SK-N-SH treated with all-trans-retinoic acid at 6 μM for 48 hours (cell line): Measurements from ENCODE around the gene ZDHHC11B.
"Not testable (repeated sequence)": the region's sequence is repeated elsewhere in the genome, so short reads cannot be mapped to it uniquely, and the experiment has no call there.

Experiments
- ATAC-seq: fragments of 200-7000 bp; cut with Tn5 transposase; 3 replicates; pipeline ENCODE4 v1.9.1; 2020; ENCODE audit warnings: mild to moderate bottlenecking, moderate library complexity
- ARNTL ChIP-seq: fragments of 450-650 bp; formaldehyde crosslinking; IDR thresholded peaks from 2 replicates; pipeline ENCODE4 v1.5.0; 2020; ENCODE audit warnings: low read depth, mild to moderate bottlenecking, moderate library complexity, borderline replicate concordance
- CSDC2 ChIP-seq: fragments of 250-450 bp; sonication (Bioruptor Pico); IDR thresholded peaks from 2 replicates; pipeline ENCODE4 v1.5.0; 2020; ENCODE audit warnings: mild to moderate bottlenecking, moderate library complexity
- ESRRG ChIP-seq: fragments of 250-450 bp; sonication (Bioruptor Pico); IDR thresholded peaks from 2 replicates; pipeline ENCODE4 v1.6.1; 2021; ENCODE audit warnings: mild to moderate bottlenecking
- GLIS3 ChIP-seq: fragments of 250-450 bp; sonication (Bioruptor Pico); IDR thresholded peaks from 2 replicates; pipeline ENCODE4 v1.5.0; 2020; ENCODE audit warnings: mild to moderate bottlenecking, moderate library complexity
- ISL1 ChIP-seq: fragments of 250-450 bp; sonication (Bioruptor Pico); IDR thresholded peaks from 2 replicates; pipeline ENCODE4 v2.1.2; 2022; ENCODE audit warnings: mild to moderate bottlenecking, moderate library complexity
- OSR1 ChIP-seq: fragments of 250-450 bp; sonication (Bioruptor Pico); IDR thresholded peaks from 2 replicates; pipeline ENCODE4 v1.8.0; 2022; ENCODE audit warnings: moderate library complexity, mild to moderate bottlenecking, inconsistent platforms
- PATZ1 ChIP-seq: fragments of 250-450 bp; sonication (Bioruptor Pico); IDR thresholded peaks from 2 replicates; pipeline ENCODE4 v1.8.0; 2020; ENCODE audit warnings: mild to moderate bottlenecking, moderate library complexity, borderline replicate concordance
- POU6F1 ChIP-seq: fragments of 250-450 bp; sonication (Bioruptor Pico); IDR thresholded peaks from 2 replicates; pipeline ENCODE4 v1.8.0; 2021; ENCODE audit warnings: low read depth, mild to moderate bottlenecking, moderate library complexity, borderline replicate concordance
- PPARA ChIP-seq: fragments of 250-450 bp; sonication (Bioruptor Pico); IDR thresholded peaks from 2 replicates; pipeline ENCODE4 v1.5.0; 2020; ENCODE audit warnings: mild to moderate bottlenecking, borderline replicate concordance
- RARB ChIP-seq: fragments of 250-450 bp; sonication (Bioruptor Pico); IDR thresholded peaks from 2 replicates; pipeline ENCODE4 v1.8.0; 2021; ENCODE audit warnings: mild to moderate bottlenecking, moderate library complexity
- SNAI2 ChIP-seq: fragments of 250-450 bp; sonication (Bioruptor Pico); IDR thresholded peaks from 2 replicates; pipeline ENCODE4 v1.5.0; 2020; ENCODE audit warnings: mild to moderate bottlenecking, moderate library complexity
- TCF4 ChIP-seq: fragments of 250-450 bp; sonication (Bioruptor Pico); IDR thresholded peaks from 2 replicates; pipeline ENCODE4 v1.8.0; 2021; ENCODE audit warnings: mild to moderate bottlenecking, moderate library complexity, borderline replicate concordance
- TOX ChIP-seq: fragments of 250-450 bp; sonication (Bioruptor Pico); IDR thresholded peaks from 2 replicates; pipeline ENCODE4 v1.8.0; 2021; ENCODE audit warnings: mild to moderate bottlenecking, moderate library complexity, borderline replicate concordance
- ZFP3 ChIP-seq: fragments of 250-450 bp; sonication (Bioruptor Pico); IDR thresholded peaks from 2 replicates; pipeline ENCODE4 v1.5.0; 2020; ENCODE audit warnings: mild to moderate bottlenecking, moderate library complexity
- ZFP30 ChIP-seq: fragments of 450-650 bp; formaldehyde crosslinking; IDR thresholded peaks from 2 replicates; pipeline ENCODE4 v1.5.0; 2022; ENCODE audit warnings: mild to moderate bottlenecking, moderate library complexity
- ZNF565 ChIP-seq: fragments of 450-650 bp; formaldehyde crosslinking; conservative IDR thresholded peaks from 2 replicates; pipeline ENCODE4 v1.5.0; 2020; ENCODE audit warnings: low read depth, mild to moderate bottlenecking, moderate library complexity
- ZNF70 ChIP-seq: fragments of 450-650 bp; formaldehyde crosslinking; IDR thresholded peaks from 2 replicates; pipeline ENCODE4 v1.5.0; 2020; ENCODE audit warnings: mild to moderate bottlenecking, moderate library complexity
- ZNF8 ChIP-seq: fragments of 450-650 bp; formaldehyde crosslinking; IDR thresholded peaks from 2 replicates; pipeline ENCODE4 v1.5.0; 2020; ENCODE audit warnings: mild to moderate bottlenecking, moderate library complexity
- TF ChIP-seq, protein P1 (sequence below): fragments of 250-450 bp; sonication (Bioruptor Pico); IDR thresholded peaks from 2 replicates; pipeline ENCODE4 v1.5.1; 2021; ENCODE audit warnings: mild to moderate bottlenecking, moderate library complexity
- TF ChIP-seq, protein P2 (sequence below): fragments of 250-450 bp; sonication (Bioruptor Pico); IDR thresholded peaks from 2 replicates; pipeline ENCODE4 v1.5.1; 2020; ENCODE audit warnings: low read depth, mild to moderate bottlenecking, moderate library complexity

The ZDHHC11B gene

GRCh38 chr5:776862-777711, 7.4 kb downstream of the ZDHHC11B start (continued):
- TF ChIP-seq OSR1 (CRISPR knock-in tag), result no peak
- no peak for TF ChIP-seq TOX

DNA sequence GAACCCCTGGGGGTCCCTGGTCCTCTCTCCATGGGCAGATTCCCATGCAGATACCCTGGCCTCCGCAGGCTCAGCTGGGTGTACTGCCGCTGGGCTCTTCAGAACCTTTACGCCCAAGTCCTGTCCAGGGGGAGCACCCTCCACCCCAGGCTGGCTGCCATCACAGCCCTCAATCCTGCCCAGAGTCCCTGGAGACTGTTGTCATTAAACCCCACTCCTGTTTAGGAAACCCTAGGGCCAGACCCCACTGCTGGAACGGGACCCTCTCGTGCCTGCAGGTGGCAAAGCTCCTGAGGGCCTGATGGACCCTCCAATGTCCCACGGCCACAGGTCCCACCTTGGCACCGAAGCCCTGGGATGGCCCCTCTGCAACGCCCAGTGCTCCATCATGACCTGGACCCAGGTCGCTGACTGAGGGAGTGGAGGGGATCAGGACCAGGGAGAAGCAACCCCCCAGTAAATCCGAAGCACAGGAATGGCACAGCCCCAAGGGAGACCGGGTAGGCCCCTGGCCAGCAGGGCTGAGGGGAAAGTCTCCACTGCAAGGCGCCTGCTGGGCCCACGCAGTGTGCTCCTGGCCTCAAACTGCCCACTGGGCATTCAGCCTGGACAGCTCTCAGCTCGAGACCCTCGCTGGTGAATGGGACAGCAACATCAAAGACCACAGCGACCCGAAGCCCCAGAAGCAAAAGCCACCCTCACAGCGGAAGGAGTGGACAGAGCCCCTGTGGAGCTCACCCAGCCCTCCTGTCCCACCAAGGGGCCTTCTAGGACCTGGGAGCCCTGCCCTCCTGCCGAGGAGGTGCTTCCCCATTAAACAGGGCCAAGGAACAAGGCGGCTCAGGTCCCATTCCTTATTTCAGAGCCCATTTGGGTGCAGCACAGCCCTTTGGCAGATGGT, 8.3 kb downstream of the ZDHHC11B start:
- ATAC-seq, result no peak
- TF ChIP-seq RARB (CRISPR knock-in tag) (no peak), ARNTL (CRISPR knock-in tag) (no peak), POU6F1 (CRISPR knock-in tag) (no peak), TOX (no peak), PPARA (CRISPR knock-in tag) (no peak), ZNF70 (CRISPR knock-in tag) (no peak), ZNF565 (CRISPR knock-in tag) (no peak), PATZ1 (no peak), GLIS3 (CRISPR knock-in tag) (no peak), TCF4 (CRISPR knock-in tag) (no peak), SNAI2 (no peak), CSDC2 (CRISPR knock-in tag) (no peak), ESRRG (CRISPR knock-in tag) (no peak)
- TF ChIP-seq, protein P1, sequence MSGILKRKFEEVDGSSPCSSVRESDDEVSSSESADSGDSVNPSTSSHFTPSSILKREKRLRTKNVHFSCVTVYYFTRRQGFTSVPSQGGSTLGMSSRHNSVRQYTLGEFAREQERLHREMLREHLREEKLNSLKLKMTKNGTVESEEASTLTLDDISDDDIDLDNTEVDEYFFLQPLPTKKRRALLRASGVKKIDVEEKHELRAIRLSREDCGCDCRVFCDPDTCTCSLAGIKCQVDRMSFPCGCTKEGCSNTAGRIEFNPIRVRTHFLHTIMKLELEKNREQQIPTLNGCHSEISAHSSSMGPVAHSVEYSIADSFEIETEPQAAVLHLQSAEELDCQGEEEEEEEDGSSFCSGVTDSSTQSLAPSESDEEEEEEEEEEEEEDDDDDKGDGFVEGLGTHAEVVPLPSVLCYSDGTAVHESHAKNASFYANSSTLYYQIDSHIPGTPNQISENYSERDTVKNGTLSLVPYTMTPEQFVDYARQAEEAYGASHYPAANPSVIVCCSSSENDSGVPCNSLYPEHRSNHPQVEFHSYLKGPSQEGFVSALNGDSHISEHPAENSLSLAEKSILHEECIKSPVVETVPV, result no peak

GRCh38 chr5:775595-775960, 9.0 kb downstream of the ZDHHC11B start:
- ATAC-seq, result not testable (repeated sequence)

GRCh38 chr5:774854-775505, 9.5 kb downstream of the ZDHHC11B start:
- ATAC-seq, result not testable (repeated sequence)

- not testable (repeated sequence) for ATAC-seq
Measured at GRCh38 chr5:774304-774703, 10.2 kb downstream of the ZDHHC11B start.

DNA sequence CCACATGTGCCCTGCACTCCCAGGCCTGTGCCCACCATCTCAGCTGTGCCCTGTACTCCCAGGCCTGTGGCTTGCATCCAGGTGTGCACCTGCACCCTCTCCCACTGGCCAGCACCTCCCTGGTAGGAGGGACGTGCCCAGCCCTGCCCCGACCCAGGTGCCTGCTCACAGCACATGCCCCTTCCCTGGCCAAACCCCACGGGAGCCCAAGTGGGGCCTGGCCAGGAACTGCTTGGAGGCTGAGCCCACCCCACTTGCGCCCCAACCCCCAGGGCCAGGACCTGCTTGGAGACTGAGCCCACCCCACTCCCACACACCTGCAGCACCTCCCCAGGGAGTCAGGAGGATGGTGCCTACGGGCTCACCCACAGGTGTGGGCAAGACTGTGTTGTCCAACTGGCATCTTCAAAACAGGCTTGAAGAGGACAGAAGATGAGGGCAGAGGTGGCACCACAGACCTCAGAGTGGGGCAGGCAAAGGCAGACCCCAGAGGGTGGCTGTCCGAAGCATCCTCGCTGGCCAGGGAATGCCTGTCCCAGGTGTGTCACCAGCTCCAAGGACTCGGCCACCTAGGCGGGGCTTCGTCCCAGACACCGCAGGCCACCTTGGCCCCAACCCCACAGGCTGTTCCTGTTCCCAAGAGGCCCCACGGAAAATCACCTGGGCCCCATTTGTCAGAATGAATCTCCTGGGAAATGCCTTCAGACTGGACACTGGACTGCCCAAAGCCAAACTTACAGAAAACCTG, 10.8 kb downstream of the ZDHHC11B start:
- TF ChIP-seq ARNTL (CRISPR knock-in tag), result no peak
- TF ChIP-seq, protein P2, sequence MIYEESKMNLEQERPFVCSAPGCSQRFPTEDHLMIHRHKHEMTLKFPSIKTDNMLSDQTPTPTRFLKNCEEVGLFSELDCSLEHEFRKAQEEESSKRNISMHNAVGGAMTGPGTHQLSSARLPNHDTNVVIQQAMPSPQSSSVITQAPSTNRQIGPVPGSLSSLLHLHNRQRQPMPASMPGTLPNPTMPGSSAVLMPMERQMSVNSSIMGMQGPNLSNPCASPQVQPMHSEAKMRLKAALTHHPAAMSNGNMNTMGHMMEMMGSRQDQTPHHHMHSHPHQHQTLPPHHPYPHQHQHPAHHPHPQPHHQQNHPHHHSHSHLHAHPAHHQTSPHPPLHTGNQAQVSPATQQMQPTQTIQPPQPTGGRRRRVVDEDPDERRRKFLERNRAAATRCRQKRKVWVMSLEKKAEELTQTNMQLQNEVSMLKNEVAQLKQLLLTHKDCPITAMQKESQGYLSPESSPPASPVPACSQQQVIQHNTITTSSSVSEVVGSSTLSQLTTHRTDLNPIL (CRISPR knock-in tag), result no peak
- TF ChIP-seq TOX, result no peak
- TF ChIP-seq CSDC2 (CRISPR knock-in tag), result no peak
- no peak for TF ChIP-seq POU6F1 (CRISPR knock-in tag)
- TF ChIP-seq SNAI2, result no peak
- no peak for TF ChIP-seq ZNF8 (CRISPR knock-in tag)
- TF ChIP-seq ZNF565 (CRISPR knock-in tag), result no peak
- no peak for TF ChIP-seq OSR1 (CRISPR knock-in tag)
- TF ChIP-seq ZFP30 (CRISPR knock-in tag), result no peak
- no peak for TF ChIP-seq ISL1 (CRISPR knock-in tag)
- no peak for TF ChIP-seq ZNF70 (CRISPR knock-in tag)
- no peak for TF ChIP-seq RARB (CRISPR knock-in tag)
- TF ChIP-seq ZFP3 (CRISPR knock-in tag), result no peak
- no peak for TF ChIP-seq TCF4 (CRISPR knock-in tag)
- TF ChIP-seq, all 23 proteins: peak for 0
- no peak for ATAC-seq

DNA sequence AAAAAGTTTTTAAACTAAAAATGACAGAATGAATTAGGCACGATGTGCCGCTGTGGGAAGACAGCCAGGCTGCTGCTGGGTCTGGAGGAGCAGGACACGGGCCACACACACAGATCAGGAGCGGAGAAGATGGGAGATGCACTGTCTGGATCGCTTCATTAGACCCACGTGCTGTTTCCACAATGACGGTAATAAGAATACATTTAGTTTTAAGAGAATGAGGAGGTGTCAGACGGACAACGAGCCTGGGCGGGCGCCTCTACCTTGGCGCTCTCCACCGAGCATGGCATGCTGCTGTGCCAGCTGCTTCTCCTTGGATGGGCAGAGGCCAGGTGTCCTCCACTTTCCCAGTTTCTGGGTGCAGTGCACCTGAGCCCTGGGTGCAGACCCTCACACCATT, 11.6 kb downstream of the ZDHHC11B start:
- ATAC-seq, result not testable (repeated sequence)
